AG04449 (cell line): Measurements from ENCODE around the gene RRAD.

ENCODE experiments used
- CTCF ChIA-PET: fragments of 350-600 bp; formaldehyde crosslinking; extraction: SDS; loops from one replicate; lab custom pipeline; 2021; ENCODE audit warnings: antibody characterized with exemption; lab: Yijun Ruan, JAX
- POLR2A ChIA-PET: fragments of 400-600, 350-600 bp; formaldehyde crosslinking; extraction: SDS; loops from one replicate; lab custom pipeline; 2020; ENCODE audit warnings: antibody characterized with exemption, inconsistent platforms; lab: Yijun Ruan, JAX
- DNase-seq: peaks from one replicate; pipeline ENCODE4 v3.0.0-alpha.2; 2010; ENCODE audit warnings: low read depth, low spot score
- H3K4me3 ChIP-seq: 2 replicates; pipeline ENCODE4 v1.5.1; 2011; ENCODE audit warnings: low read depth, mild to moderate bottlenecking, control low read depth, low read length
- CTCF ChIP-seq: IDR thresholded peaks from one replicate; pipeline ENCODE4 v1.5.1; 2011; ENCODE audit warnings: mild to moderate bottlenecking, moderate library complexity, low read length, control low read depth, inconsistent platforms; ENCODE audit not compliant: insufficient read depth; ENCODE audit errors: missing control alignments

RRAD gene

GRCh38 chr16:66881964-66882508 lies 43.3 kb downstream of the RRAD start:
- ChIA-PET CTCF (interaction anchor here (0.9 to 4.7 kb wide), 10 partner anchors 9 to 273 kb away, joined by 3 to 69 read pairs (median 3); partner anchors contain the start of gene NAE1), POLR2A (interaction anchor here (0.8 kb wide), 2 partner anchors 9 to 21 kb away, joined by 3 to 4 read pairs; no protein-coding TSS in a partner anchor)
- no peak overlapping the region for H3K4me3 ChIP-seq
- no peak for TF ChIP-seq CTCF
- no peak for DNase-seq

GRCh38 chr16:66881560-66881959 lies 43.8 kb downstream of the RRAD start:
- peak overlapping the region; percentile 96 for H3K4me3 ChIP-seq
- no peak for DNase-seq
- ChIA-PET POLR2A (no interaction called here), CTCF (interaction anchor here (0.7 to 4.7 kb wide), 9 partner anchors 9 to 273 kb away, joined by 3 to 69 read pairs (median 6); partner anchors contain the start of gene NAE1)
- TF ChIP-seq CTCF: no peak

GRCh38 chr16:66881014-66881417 lies 44.3 kb downstream of the RRAD start:
- POLR2A ChIA-PET: interaction anchor here (0.9 kb wide), 1 partner anchor 39 kb away, joined by 3 read pairs; no protein-coding TSS in a partner anchor
- no peak for DNase-seq
- H3K4me3 ChIP-seq: peak overlapping the region; percentile 96
- CTCF ChIA-PET: interaction anchor here (0.7 to 4.7 kb wide), 6 partner anchors 8 to 272 kb away, joined by 4 to 69 read pairs (median 10); partner anchors contain the start of gene NAE1
- TF ChIP-seq CTCF: no peak

GRCh38 chr16:66880288-66881013 lies 44.9 kb downstream of the RRAD start, which contains the start of gene PDP2:
Gene PDP2 (plus strand): TSS chr16:66880515. CDS start chr16:66884285, 3,770 bp downstream.
- POLR2A ChIA-PET: interaction anchor here (0.9 kb wide), 1 partner anchor 39 kb away, joined by 3 read pairs; no protein-coding TSS in a partner anchor
- peak; percentile 52 for DNase-seq
- CTCF ChIA-PET: interaction anchor here (0.7 to 4.7 kb wide), 4 partner anchors 12 to 272 kb away, joined by 4 to 69 read pairs (median 20); no protein-coding TSS in a partner anchor
- no peak for TF ChIP-seq CTCF
- H3K4me3 ChIP-seq: peak within 1 kb of the TSS; percentile 96

GRCh38 chr16:66878067-66878466 lies 47.3 kb downstream of the RRAD start:
- H3K4me3 ChIP-seq: no peak overlapping the region
- DNase-seq: no peak
- POLR2A ChIA-PET: no interaction called here
- CTCF ChIA-PET: interaction anchor here (0.6 to 1.8 kb wide), 6 partner anchors 10 to 225 kb away, joined by 3 to 22 read pairs (median 3); partner anchors contain the start of genes DYNC1LI2 and NAE1
- TF ChIP-seq CTCF: no peak
